ENCODE data around the gene RBFOX1.

RBFOX1 gene

GRCh38 chr16:7546948-7547347 is 214.3 kb downstream of the RBFOX1 start:
- no peak overlapping the region for H3K4me3 ChIP-seq (ENCODE audit: low read depth, low read length)
- TF ChIP-seq CTCF (IDR thresholded peaks at IDR 0.05; ENCODE audit: borderline replicate concordance, insufficient read depth, low read depth, low read length) = no peak

- no peak overlapping the region for H3K4me3 ChIP-seq (ENCODE audit: low read depth, low read length)
- no peak for TF ChIP-seq CTCF (IDR thresholded peaks at IDR 0.05; ENCODE audit: borderline replicate concordance, insufficient read depth, low read depth, low read length)
These were observed 215.1 kb downstream of the RBFOX1 start for GRCh38 chr16:7547736-7548135.

- H3K4me3 ChIP-seq (ENCODE audit: low read depth, low read length) = no peak overlapping the region
- TF ChIP-seq CTCF (IDR thresholded peaks at IDR 0.05; ENCODE audit: borderline replicate concordance, insufficient read depth, low read depth, low read length) = no peak
These were observed 216.2 kb downstream of the RBFOX1 start for GRCh38 chr16:7548796-7549318.

GRCh38 chr16:7550096-7550495 is 217.5 kb downstream of the RBFOX1 start:
- TF ChIP-seq CTCF (IDR thresholded peaks at IDR 0.05; ENCODE audit: borderline replicate concordance, insufficient read depth, low read depth, low read length) = no peak
- H3K4me3 ChIP-seq (ENCODE audit: low read depth, low read length) = no peak overlapping the region

GRCh38 chr16:7555459-7555858 is 222.8 kb downstream of the RBFOX1 start:
- H3K4me3 ChIP-seq (ENCODE audit: low read depth, low read length) = no peak overlapping the region
- TF ChIP-seq CTCF (IDR thresholded peaks at IDR 0.05; ENCODE audit: borderline replicate concordance, insufficient read depth, low read depth, low read length) = no peak

GRCh38 chr16:7561908-7562405 is 229.3 kb downstream of the RBFOX1 start:
- TF ChIP-seq CTCF (IDR thresholded peaks at IDR 0.05; ENCODE audit: borderline replicate concordance, insufficient read depth, low read depth, low read length) = no peak
- no peak overlapping the region for H3K4me3 ChIP-seq (ENCODE audit: low read depth, low read length)

GRCh38 chr16:7566360-7566759 is 233.7 kb downstream of the RBFOX1 start:
- no peak for TF ChIP-seq CTCF (IDR thresholded peaks at IDR 0.05; ENCODE audit: borderline replicate concordance, insufficient read depth, low read depth, low read length)

More at GRCh38 chr16:7566360-7566759, 233.7 kb downstream of the RBFOX1 start:
- no peak overlapping the region for H3K4me3 ChIP-seq (ENCODE audit: low read depth, low read length)
